NCI-H2196 treated with DMSO at 0.1 percent for 48 hours (cell line): Measurements from ENCODE around the gene SPDYE16.
A peak's percentile ranks its signal among the peaks of the same experiment; 100 is the strongest.
"Not testable (repeated sequence)": the region's sequence is repeated elsewhere in the genome, so short reads cannot be mapped to it uniquely, and the experiment has no call there.

Experiments used
- DNase-seq: peaks from one replicate; lab custom pipeline; 2025; ENCODE audit not compliant: unreplicated experiment; lab: John Stamatoyannopoulos, UW

SPDYE16 gene, protein sequence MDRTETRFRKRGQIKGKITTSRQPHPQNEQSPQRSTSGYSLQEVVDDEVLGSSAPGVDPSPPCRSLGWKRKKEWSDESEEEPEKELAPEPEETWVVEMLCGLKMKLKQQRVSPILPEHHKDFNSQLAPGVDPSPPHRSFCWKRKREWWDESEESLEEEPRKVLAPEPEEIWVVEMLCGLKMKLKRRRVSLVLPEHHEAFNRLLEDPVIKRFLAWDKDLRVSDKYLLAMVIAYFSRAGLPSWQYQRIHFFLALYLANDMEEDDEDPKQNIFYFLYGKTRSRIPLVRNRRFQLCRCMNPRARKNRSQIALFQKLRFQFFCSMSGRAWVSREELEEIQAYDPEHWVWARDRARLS

DNA sequence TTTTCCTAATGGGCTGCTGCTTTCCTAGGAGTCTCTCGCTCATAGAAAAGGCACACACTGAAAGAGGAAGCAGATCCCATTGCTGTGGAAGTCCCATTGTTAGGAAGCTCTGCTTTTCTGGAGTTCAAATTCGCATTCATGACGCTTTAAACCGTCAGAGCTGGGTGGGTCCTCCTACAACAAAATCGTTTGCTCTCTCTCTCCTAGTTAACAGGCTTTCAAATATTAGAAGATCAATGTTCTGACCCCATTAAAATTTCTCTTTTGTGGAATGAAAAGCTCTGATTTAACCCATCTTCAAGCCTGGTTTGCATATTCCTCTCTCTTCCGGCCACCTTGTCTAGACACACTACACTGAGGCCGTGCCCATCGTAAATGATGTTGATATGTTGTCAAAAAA is at the start of gene SPDYE16:
Gene SPDYE16, minus strand, starts transcription at position 101 of the 400 bp plus-strand sequence. CDS start 1,838 bp downstream, outside the sequence.
- DNase-seq = not testable (repeated sequence)

DNA sequence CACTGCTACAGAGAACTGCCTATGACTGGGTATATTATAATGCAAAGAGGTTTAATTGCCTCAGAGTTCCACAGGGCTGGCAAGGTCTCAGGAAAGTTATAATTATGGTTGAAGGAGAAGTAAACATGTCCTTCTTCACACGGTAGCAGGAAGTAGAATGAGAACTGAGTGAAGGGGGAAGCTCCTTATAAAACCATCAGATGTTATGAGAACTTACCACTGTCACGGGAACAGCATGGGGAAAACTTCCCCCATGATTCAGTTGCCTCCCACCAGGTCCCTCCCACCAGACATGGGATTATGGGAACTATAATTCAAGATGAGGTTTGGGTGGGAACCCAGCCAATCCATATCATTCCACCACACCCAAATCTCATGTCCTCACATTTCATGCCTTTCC is 49.6 kb upstream of the SPDYE16 start:
- not testable (repeated sequence) for DNase-seq

DNA sequence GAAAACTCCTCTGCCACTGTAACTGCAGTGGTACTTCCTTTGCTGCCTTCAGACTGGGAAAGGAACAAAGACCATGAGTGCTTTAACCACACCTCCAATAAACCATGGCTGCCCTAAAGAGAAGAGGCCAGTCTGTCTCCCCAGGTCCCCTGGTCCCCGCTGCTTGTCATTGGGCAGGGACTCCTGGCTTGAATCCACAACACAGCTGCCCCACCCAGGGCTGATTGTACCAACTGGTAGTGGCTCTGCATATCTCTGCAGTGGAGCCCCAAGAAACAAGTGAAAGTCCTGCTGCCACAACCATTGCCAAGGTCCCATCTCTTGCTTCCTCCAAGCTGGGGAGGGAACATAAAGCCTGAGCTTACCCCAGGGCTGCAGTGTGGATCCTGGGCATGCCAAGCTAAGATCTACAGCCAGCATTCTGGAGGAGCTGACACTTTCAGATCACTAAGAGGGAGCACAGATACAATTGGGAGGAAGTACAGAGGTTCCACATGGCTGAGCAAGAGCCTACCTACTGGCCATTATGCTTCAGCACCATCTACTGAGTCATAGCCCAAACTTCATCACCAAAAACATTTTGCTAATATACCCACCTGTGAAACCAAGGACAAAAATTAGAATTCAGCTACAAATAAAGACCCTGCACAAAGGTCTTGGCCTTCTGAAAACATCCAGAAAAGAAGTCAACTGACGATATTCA is 48.7 kb upstream of the SPDYE16 start:
- not testable (repeated sequence) for DNase-seq

DNA sequence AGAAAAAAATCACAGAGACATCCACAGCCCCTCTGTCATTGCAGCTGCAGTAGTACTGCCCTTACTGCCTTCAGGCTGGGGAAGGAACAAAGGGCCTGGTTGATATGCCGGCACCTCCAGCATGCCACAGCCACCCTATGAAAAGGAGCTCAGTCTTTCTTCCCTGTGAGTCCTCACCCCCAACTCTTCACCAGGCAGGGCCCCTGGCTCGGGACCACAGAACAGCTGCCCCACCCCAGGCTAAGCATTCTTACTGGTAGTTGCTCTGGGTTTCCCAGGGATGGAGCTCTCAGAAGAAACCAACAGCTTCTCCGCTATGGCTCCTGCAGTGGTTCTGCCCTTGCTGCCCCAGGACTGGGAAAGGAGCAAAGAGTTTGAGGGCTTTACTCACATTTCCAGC is 47.9 kb upstream of the SPDYE16 start:
- not testable (repeated sequence) for DNase-seq

DNA sequence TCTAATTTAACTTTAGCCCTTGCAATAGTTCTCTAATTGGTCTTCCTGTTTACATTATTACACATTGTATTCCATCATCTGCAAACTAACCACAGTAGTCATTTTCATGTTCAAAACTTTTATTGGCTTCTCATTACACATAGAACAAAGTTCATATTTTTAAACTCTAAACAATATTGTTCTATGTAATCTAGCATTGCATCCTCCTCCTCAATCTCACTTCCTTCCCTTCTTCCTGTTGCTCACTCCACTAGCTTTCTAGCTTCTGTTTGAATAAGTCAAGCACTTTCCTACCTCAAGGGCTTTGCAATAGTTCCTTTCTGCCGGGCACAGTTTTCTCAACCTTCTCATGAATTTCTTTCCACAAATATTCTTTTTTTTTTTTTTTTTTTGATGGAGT is 45.5 kb upstream of the SPDYE16 start:
- DNase-seq = not testable (repeated sequence)

DNA sequence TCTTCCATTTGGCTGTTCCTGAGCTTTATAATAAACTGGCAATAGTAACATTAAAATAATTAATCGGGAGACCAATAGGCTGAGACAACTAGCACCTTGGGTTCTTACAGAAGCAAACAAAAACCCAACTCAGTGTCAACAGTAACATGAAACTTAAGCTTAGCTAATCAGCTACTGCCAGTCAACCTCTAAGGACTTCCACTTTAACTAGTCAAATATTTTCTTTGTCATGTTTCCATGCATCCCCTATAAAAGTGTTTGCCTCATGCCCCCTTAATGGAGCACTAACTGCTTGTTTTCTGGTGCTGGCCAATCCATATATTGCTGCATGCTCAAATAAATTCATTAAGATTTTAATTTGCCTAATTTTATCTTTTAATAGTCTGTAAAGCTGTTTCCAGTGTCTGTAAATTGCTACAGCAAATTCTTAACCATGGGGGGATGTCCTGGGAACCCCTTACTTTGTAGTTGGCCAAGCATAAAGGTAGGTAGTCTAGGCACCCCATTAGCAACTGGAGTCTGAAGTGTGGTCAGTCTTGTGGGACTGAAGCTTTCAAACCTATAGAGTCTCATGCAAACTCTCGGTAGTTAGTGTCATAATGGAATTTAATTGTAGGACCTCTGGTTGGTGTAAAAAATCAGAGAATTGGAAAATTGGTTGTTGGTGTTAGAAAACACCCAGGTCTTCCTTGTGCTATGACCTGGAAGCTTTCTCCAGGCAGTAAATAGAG is 43.7 kb upstream of the SPDYE16 start:
- not testable (repeated sequence) for DNase-seq

DNA sequence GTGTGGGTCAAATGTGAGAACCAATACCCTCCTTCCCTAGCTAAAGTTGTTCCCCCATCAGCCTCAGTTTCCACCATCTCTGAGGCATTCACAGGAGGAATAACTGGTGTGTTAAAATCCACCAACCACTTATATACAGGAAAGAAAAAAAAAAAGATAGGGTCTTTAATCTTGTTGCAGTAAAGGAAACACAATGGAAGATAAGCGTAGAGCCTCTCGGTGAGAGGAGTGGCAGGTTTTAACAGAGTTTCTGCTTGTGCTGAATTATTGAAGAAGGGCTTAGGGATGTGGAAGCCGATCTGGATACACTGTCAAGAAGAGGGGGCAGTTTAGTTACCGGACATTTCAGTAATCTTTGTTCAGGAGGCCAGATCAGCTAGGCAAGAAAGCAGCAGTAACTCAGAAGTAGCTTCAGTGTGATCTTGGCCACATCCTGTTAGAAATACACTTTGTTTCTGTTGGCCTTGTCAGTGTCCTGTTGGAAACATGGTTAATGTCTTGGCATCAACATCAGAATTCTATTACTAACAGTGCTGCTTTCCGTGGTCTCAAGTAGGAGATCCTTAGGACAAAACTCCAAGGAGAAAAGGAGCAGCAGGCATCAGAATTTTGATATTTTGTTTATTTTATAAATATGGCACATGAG is 40.7 kb upstream of the SPDYE16 start:
- not testable (repeated sequence) for DNase-seq

DNA sequence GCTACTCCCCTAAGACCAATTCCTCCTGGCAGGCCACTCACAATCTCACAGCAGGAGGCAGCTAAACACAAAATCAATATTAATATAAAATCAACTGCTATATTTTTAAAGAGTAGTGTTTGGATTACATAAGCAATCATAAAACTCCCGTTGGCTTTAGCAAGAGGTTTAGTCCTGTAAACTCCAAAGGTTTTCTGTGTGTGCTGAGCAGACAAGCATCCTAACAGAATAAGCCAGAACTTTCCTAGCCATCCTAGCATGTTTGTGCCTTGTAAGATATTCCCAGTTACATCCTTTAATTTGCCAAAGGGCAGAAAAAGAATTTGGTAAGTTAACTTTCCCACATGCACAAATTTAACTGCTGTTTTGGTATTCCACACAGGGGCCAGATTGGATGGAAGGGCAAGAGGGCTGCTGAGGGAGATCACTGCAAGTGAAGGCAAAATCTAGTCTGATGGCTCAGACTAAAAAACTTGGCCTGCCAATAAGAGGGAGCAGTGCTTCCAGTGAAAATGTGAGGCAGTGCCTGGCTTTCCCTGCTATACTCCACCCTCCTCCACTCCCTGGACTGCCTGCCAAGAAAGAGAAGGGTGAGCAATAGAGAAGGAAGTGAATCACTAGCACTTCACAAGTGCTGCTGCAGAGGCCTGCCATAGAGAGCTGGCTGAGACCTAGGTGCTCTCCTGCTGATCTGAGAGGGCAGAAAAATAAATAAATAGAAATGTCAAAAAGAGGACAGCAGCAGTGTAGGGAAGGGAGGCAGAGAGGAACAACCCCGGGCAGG is 39.9 kb upstream of the SPDYE16 start:
- peak; percentile 39 for DNase-seq

DNA sequence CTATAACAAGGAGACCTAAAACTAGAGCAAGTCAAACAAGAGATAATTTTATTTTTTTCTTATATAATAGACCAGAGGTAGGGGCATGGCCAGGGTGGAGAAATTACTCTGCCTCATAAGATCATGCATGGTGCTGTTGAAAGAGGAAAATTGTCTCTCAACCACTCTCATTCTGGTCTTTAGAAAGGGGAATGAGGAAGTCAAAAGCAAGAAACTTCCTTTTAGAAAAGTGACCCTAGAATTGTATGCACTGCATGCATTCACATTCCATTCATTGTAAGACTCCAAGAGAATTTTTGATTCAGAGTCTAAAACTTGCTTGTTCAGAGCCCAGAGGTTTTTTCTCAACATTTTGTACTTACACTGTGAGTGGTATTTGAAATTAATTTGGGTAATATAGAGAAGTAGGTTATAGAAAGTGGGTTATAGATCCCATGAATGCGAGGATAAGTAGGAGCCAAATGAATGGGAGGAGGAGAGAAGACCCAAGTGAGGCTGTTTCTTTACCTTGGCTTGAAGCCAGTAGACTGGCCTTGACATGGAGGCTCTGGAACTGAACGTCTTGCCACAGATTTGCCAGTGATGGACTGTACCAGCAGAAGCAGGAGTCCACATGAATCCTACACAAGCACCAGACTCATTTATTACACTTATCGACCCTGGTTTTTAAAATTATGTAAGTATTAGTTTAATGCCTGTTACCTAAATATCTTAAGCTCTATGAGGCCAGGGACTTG is 33.0 kb upstream of the SPDYE16 start:
- DNase-seq = not testable (repeated sequence)

DNA sequence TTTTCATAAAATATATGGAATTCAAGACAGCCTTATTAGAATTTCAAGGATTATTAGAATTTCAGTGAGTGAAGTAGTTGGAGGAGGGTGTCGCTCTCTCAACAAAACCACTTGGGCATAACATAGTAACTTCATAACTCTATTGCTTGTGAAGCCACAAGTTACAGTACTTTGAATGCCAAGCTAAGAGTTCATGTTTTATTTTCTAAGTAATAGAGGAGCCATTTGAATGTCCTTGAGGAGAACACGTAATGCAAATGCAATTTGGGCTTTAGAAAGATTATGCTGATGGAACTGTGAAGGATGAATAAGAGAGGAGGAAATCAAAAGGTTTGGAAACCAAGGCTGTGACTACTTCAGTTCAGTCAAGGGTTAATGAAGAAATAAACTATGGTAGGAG is 32.3 kb upstream of the SPDYE16 start:
- not testable (repeated sequence) for DNase-seq

DNA sequence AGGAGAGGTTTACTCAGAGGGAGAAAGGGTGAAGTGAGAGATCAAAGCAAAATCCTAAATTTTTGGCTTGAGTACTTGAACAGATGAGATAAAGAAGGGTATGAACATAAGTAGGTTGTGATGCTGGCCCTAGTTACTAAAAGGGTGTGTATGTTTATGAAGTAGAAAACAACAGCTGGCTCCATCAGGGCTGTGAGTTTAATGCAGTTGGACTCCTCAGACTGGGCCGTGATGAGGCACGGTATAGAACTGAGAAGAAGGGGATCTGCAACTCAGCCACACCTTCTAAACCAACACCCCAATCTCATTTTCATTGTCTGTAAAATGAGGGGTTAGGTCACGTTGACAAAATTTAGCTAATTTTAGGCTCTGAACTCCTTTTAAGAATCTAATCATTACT is 29.2 kb upstream of the SPDYE16 start:
- DNase-seq = not testable (repeated sequence)

DNA sequence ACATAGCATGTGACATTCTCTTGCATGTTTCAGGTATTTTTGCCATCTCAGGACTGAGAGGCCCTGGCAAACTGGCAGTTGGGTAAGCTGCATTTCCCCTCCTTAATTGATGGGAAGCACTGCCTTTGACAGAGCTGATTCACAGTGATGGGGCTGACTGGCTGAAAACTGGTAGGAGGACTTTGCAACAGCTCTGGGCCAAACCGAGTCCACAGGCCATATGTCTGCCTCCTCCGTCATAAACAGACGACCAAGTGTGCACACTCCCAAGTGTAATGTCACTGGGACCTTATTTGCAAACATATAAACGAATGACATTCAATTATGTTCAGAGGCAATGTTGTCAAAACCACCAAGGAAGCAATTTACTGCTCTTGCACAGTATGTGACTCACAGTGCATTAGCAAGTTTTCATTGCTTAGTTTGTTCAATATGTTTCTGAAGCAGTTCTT is 27.3 kb upstream of the SPDYE16 start:
- not testable (repeated sequence) for DNase-seq

DNA sequence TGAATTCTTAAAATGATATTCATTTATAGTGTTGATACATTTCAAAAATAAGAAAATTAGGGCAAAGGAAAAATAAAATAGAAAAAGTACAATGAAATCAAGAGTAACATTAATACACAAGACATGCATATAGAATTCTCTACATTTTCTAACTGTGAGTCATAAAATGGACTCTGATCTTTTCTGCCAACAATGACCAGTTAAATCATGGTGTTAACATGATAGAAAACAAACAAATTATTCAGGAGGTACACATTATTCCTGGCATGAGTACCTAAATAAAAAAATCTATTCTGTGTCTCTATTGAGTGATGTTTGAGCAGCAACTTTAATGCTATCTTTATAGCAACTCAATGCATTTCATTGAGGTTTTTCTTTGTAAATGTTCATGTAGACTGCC is 25.6 kb upstream of the SPDYE16 start:
- not testable (repeated sequence) for DNase-seq

DNA sequence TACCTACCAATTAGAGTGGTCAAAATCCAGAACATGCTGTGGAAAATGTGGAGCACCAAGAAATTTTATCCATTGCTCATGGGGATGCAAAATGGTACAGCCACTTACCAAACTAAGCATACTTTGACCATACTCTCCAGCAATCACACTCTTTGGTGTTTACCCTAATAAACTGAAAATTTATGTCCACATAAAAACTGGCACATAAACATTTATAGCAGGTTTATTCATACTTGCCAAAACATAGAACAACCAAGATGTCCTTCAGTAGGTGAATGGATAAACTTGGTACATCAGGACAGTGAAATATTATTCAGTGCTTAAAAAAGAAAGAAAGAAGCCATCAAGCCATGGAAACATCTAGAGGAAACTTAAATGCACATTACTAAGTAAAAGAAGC is 24.7 kb upstream of the SPDYE16 start:
- DNase-seq = not testable (repeated sequence)

DNA sequence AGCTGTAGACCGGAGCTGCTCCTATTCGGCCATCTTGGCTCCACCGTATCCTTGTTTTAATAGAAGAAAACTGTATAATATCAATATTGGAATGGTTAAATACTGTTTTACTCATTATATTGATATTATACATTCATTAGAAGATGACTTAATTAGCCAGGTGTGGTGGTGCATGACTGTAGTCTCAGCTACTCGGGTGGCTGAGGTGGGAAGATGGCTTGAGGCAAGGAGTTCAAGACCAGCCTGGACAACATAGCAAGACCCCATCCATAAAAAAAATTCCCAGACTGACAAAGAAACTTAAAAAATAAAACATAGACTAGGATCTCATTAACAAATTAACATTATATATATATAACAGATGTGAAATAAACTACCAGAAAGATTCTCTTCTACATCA is 24.2 kb upstream of the SPDYE16 start:
- DNase-seq = not testable (repeated sequence)

DNA sequence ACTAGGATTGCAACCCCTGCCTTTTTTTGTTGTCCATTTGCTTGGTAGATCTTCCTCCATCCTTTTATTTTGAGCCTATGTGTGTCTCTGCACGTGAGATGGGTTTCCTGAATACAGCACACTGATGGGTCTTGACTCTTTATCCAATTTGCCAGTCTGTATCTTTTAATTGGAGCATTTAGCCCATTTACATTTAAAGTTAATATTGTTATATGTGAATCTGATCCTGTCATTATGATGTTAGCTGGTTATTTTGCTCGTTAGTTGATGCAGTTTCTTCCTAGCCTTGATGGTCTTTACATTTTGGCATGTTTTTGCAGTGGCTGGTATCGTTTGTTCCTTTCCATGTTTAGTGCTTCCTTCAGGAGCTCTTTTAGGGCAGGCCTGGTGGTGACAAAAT is 21.9 kb upstream of the SPDYE16 start:
- DNase-seq = not testable (repeated sequence)

DNA sequence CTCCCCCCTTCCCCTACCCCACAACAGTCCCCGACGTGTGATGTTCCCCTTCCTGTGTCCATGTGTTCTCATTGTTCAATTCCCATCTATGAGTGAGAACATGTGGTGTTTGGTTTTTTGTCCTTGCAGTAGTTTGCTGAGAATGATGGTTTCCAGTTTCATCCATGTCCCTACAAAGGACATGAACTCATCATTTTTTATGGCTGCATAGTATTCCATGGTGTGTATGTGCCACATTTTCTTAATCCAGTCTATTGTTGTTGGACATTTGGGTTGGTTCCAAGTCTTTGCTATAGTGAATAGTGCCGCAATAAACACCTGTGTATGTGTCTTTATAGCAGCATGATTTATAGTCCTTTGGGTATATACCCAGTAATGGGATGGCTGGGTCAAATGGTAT is 18.2 kb upstream of the SPDYE16 start:
- DNase-seq = not testable (repeated sequence)

DNA sequence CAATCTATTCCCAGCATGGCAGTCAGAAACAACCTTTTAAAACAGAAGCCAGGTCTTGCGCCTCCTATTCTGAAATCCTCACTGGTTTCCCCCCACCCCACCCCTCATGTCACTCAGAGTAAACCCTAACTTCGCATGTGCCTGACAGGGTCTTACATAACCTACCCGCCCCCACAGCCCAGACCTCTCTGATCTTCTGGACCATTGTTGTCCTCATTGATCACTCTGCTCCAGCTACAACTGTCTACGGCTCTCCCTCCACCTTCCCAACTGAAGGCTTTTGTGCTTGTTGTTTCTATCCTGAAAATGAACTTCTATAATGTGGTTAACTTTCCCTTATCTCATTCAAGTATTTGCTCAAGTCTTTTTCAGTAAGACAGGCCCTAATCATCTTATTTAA is 17.1 kb upstream of the SPDYE16 start:
- DNase-seq = not testable (repeated sequence)

DNA sequence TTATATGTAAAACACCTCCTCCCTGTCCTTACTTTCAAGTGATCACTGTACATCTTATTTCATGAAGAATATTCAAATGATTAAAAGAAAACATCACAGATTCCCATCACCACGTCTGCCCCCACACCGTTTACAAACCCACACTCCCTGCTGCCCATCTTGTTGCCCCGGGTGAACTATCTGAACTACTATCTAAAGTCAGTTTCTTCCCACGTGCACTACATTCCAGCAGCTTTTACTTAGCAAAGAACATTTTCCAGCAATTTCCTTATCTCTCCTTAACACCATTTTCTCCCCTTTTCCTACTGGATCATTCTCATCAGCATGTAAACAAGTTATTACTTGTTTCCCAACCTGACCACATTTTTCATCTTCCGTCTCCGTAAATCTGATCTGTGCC is 16.6 kb upstream of the SPDYE16 start:
- not testable (repeated sequence) for DNase-seq
